ENCODE results near the gene NFE2L3.
"Not testable (repeated sequence)": the region's sequence is repeated elsewhere in the genome, so short reads cannot be mapped to it uniquely, and the experiment has no call there.

Gene NFE2L3, protein sequence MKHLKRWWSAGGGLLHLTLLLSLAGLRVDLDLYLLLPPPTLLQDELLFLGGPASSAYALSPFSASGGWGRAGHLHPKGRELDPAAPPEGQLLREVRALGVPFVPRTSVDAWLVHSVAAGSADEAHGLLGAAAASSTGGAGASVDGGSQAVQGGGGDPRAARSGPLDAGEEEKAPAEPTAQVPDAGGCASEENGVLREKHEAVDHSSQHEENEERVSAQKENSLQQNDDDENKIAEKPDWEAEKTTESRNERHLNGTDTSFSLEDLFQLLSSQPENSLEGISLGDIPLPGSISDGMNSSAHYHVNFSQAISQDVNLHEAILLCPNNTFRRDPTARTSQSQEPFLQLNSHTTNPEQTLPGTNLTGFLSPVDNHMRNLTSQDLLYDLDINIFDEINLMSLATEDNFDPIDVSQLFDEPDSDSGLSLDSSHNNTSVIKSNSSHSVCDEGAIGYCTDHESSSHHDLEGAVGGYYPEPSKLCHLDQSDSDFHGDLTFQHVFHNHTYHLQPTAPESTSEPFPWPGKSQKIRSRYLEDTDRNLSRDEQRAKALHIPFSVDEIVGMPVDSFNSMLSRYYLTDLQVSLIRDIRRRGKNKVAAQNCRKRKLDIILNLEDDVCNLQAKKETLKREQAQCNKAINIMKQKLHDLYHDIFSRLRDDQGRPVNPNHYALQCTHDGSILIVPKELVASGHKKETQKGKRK

DNA sequence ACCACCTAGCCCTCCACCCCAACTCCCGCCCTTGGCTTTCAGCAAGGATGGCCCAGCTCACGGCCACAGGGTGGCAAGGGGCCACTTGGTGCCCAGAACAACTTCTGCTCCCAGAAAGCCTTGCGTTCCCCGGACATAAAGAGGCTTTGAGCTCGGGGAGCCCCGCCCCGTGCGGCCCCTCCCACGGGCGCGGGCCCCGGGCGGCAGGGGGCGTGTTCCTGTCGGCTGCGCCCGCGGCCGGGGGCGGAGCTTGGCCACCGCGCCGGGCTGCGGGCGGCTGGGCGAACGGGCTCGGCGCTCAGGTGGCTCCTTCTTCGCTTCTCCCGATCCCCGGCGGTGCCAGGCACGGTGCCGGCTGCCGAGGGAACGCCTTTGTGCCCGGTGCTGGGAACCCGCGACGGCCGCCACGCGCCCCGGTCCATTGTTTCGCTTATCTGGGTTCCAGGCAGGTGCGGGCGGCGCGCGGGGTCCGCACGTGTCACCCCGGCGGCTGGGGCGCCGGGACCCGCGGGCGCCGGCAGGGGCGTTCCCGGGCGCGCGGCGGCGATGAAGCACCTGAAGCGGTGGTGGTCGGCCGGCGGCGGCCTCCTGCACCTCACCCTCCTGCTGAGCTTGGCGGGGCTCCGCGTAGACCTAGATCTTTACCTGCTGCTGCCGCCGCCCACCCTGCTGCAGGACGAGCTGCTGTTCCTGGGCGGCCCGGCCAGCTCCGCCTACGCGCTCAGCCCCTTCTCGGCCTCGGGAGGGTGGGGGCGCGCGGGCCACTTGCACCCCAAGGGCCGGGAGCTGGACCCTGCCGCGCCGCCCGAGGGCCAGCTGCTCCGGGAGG, at the start of gene NFE2L3:
Gene NFE2L3 (plus strand): TSS at position 246 of the 829 bp plus-strand sequence. CDS start 301 bp downstream, at position 547.
- DNase-seq (ENCODE audit: low read depth, low spot score): no peak
- H3K27ac ChIP-seq: no peak within 1 kb of the TSS

DNA sequence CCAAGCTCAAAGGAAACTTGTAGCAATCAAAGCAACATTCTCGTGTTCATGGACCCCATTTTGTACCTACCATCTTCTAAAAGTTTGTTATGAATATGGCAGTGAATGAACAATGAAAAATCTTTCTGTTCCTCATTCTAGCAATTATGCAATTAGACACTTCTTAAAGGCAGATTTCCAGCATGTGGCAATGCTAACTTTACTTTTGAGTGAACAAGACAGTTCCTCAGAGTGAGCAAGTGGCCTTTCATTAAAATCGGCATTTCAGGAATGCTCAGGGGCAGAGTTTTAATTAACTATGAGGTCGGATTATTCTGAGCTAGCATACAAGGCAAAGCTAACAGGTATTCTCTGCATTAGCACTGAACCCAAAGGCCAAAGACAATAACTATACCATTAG, 48.4 kb upstream of the NFE2L3 start:
- DNase-seq (ENCODE audit: low read depth, low spot score): no peak
- H3K27ac ChIP-seq: no peak overlapping the region

DNA sequence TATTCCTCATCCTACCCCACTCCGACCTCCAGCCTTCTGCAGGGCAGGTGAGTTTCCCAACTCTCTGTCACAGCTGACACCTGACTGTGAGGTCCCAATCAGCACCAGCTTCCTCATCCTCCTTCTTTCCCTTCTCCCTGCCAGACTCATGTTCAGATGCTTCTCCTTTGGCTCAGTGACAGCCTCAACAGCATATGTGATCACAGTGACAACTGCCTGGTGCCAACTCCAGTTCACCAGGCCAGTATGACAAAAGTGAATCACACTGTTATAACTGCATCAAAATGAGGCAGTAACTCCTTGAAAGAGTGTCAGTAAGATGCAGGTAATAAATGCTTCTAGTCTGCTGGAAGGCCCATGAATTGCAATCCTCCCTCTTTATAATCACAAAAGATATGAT, 46.8 kb upstream of the NFE2L3 start:
- no peak for DNase-seq (ENCODE audit: low read depth, low spot score)
- H3K27ac ChIP-seq: no peak overlapping the region

- no peak for DNase-seq (ENCODE audit: low read depth, low spot score)
- no peak overlapping the region for H3K27ac ChIP-seq
Observed at GRCh38 chr7:26105931-26106330, 46.1 kb upstream of the NFE2L3 start.

GRCh38 chr7:26112203-26112740, 39.7 kb upstream of the NFE2L3 start:
- no peak overlapping the region for H3K27ac ChIP-seq
- DNase-seq (ENCODE audit: low read depth, low spot score): no peak

DNA sequence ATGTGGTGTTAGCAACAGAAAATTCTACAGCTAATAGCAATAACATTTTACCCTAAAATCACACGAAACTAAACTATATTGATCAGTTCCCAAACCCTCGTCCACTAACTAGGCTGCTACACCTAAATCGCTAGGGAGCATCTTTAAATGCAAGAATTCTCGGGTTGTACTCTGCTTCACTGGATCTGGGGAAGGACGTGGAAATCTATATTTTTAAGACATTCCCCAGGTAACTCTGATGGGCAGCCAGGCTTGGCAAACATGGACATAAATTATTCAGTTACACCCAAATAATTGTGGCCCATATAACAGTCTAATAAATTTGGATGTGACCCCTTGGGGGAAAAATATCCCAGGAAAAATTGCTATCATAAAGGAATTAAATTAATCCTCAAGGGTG, 36.3 kb upstream of the NFE2L3 start:
- H3K27ac ChIP-seq: no peak overlapping the region
- DNase-seq (ENCODE audit: low read depth, low spot score): no peak

- no peak for DNase-seq (ENCODE audit: low read depth, low spot score)
- H3K27ac ChIP-seq: no peak overlapping the region
Observed at GRCh38 chr7:26117142-26117807, 34.7 kb upstream of the NFE2L3 start.

DNA sequence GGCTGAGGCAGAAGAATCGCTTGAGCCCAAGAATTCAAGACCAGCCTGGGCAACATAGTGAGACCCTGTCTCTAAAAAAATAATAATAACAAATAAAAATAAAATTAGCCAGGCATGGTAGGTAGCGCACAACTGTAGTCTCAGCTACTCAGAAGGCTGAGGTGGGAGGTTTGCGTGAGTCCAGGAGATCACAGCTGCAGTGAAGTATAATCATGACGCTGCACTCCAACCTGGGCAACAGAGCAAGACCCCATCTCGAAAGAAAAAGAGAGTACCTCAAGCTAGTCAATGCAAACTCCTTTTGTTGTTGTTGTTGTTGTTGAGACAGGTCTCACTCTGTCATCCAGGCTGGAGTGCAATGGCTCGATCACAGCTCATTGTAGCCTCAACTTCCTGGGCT, 34.0 kb upstream of the NFE2L3 start:
- no peak overlapping the region for H3K27ac ChIP-seq
- no peak for DNase-seq (ENCODE audit: low read depth, low spot score)

DNA sequence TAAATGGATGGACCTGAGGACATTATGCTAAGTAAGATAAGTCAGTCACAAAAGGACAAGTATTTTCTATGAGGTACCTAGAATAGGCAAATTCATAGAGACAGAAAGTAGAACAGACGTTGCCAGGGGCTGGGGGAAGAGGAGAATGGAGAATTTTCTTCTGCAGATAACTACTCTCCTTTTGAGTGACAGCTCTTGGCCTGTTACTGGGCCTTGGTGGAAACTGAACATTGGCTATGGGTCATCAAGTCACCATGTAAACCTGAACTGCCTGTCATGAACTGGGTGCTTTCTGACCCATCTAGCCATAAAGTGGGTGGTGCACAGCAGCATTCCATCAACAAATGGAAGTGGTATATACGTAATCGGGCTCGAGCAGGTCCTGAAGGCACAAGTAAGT, 29.3 kb upstream of the NFE2L3 start:
- DNase-seq (ENCODE audit: low read depth, low spot score): no peak

GRCh38 chr7:26124775-26125174, 27.2 kb upstream of the NFE2L3 start:
- not testable (repeated sequence) for DNase-seq (ENCODE audit: low read depth, low spot score)

More for the DNA sequence above, 29.3 kb upstream of the NFE2L3 start:
- H3K27ac ChIP-seq: no peak overlapping the region

DNA sequence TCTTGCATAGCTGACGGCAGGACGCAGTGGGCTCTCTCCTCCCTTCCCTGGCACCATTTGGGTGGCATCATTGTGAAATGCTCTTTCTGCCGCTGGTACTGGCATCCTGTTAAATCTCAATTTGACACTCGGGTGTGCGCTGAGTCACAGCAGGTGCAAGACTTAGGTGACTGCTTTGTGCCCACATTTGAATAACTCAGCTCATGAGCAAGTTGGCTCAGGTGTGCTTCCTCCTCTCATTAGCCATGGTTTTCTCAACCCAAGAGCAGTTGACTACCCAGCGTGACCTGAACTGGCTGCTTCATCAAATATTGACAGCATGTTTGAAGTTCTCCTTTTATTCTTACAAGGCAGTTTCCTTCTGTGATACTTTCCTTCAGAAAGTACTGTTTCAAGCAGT, 24.6 kb upstream of the NFE2L3 start:
- H3K27ac ChIP-seq: no peak overlapping the region
- DNase-seq (ENCODE audit: low read depth, low spot score): no peak

More at GRCh38 chr7:26124775-26125174, 27.2 kb upstream of the NFE2L3 start:
- not testable (repeated sequence) for H3K27ac ChIP-seq

DNA sequence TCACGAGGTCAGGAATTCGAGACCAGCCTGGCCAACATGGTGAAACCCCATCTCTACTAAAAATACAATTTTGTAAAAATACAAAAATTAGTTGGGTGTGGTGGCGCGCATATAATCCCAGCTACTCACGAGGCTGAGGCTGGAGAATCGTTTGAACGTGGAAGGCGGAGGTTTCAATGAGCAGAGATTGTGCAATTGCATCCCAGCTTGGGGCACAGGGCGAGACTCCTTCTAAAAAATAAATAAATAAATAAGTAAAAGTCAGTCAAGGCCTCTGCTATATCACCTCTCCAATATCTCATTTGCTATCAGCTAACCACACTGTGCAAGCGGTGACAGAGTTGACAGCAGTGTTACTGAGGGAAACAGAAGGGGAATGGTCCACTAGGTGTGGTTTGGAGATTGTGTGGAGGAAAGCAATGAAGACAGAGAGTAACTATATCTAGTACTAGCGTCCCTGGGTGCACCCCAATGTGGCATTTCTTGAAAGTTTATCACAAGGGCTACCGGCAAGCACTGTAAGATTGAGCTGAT, 20.9 kb upstream of the NFE2L3 start:
- DNase-seq (ENCODE audit: low read depth, low spot score): no peak
- H3K27ac ChIP-seq: no peak overlapping the region

- H3K27ac ChIP-seq: no peak overlapping the region
- no peak for DNase-seq (ENCODE audit: low read depth, low spot score)
Observed at GRCh38 chr7:26135076-26135475, 16.9 kb upstream of the NFE2L3 start.

- H3K27ac ChIP-seq: no peak overlapping the region
- no peak for DNase-seq (ENCODE audit: low read depth, low spot score)
Observed at GRCh38 chr7:26135551-26135950, 16.4 kb upstream of the NFE2L3 start.

- DNase-seq (ENCODE audit: low read depth, low spot score): no peak
- no peak overlapping the region for H3K27ac ChIP-seq
Observed at GRCh38 chr7:26136831-26137230, 15.2 kb upstream of the NFE2L3 start.

- H3K27ac ChIP-seq: no peak overlapping the region
- DNase-seq (ENCODE audit: low read depth, low spot score): no peak
Observed at GRCh38 chr7:26140380-26140779, 11.6 kb upstream of the NFE2L3 start.

DNA sequence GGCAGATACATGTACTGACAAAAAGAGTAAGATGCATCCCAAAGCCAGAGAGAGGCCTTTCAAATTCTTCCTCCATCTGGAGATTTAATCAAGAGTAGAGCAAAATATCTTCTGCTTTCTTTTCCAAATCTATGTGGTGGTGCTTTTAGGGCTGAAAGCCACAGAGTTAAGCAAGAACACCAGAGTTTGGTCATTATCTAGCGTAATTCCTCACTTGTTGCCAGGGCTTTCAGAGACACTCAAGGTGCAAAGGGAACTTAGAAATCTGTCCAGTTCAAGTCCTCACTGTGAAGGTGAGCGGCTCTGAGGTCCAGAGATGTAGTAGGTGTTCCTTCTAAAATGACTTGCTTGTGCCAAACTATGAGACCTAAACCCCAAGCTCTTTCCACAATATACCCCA, 10.9 kb upstream of the NFE2L3 start:
- no peak overlapping the region for H3K27ac ChIP-seq
- no peak for DNase-seq (ENCODE audit: low read depth, low spot score)

DNA sequence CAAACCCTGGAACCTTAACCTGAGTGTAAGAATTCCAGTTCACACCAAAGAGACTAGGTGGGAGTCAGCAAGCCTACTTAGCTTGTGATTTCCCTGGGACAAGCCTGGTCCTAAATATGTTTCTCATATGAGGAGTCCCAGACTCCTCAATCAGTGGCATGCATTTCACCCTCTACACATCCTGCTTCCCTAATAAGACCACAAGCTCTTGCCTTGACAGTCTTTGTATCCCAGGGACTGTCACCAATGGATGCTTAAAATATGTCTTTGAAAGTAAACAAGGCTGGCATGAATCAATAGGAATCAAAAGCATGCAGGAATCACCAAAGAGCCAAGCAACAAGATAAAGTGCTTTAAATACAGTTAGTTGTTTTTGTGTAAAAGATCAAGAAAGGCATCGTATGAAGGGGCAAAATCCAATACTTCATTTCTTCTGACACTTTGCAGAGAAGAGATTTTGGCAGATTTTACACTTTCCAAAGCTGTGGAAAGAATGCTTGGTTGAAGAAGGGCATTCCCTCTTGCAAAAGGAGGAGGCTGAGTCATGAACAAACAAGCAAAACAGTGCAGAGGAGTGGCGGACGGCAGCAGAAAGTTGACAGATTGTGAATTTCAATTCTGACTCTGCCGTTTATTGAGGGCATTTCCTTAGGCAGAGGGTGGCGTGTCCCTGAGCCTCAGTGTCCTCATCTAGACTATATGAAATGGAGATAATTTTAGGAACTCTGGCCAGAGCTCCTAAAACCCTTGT, 8.5 kb upstream of the NFE2L3 start:
- no peak overlapping the region for H3K27ac ChIP-seq
- no peak for DNase-seq (ENCODE audit: low read depth, low spot score)
